Transverse colon (tissue), 4 donors: ENCODE data around the gene AKIRIN1. TPM values are rescaled to one million over a fixed set of nuclear protein-coding genes. Genes with fewer than 3 reads are reported as not detected.

Experiments used
- DNase-seq: peaks from one replicate; pipeline ENCODE4 v3.0.0-alpha.2; 2019
- H3K27ac ChIP-seq, 4 donors: fragments of 200-600 bp; sonication (generic); 2 replicates each; pipeline ENCODE4 v1.5.1; 2016 to 2018; ENCODE audit warnings: inconsistent platforms in 4 of 4
- H3K27me3 ChIP-seq: fragments of 200-600 bp; sonication (generic); 2 replicates; pipeline ENCODE4 v1.5.1; 2017; ENCODE audit warnings: inconsistent platforms
- H3K36me3 ChIP-seq, 4 donors: fragments of 200-600 bp; sonication (generic); 2 replicates each; pipeline ENCODE4 v1.5.1; 2017 to 2019; ENCODE audit warnings: inconsistent platforms in 4 of 4
- H3K4me1 ChIP-seq, 4 donors: fragments of 200-600 bp; sonication (generic); 2 replicates each; pipeline ENCODE4 v1.5.1; 2017 to 2020; ENCODE audit warnings: inconsistent platforms in 4 of 4
- H3K4me3 ChIP-seq, 4 donors: fragments of 200-600 bp; sonication (generic); 1 replicate in 1 of 4; 2 replicates in 3 of 4; pipeline versions ENCODE4 v1.5.1 to v1.6.1; 2017 to 2019; ENCODE audit warnings: inconsistent platforms in 4 of 4
- H3K9me3 ChIP-seq, 2 donors: fragments of 200-600 bp; sonication (generic); 2 replicates each; pipeline ENCODE4 v1.5.1; 2017 to 2019; ENCODE audit warnings: inconsistent platforms in 2 of 2
- EP300 ChIP-seq: sonication (generic); formaldehyde crosslinking; IDR thresholded peaks from one replicate; pipeline ENCODE4 v1.6.1; 2017; ENCODE audit warnings: antibody characterized with exemption, low read depth
- POLR2A ChIP-seq: fragments of 450-650 bp; IDR thresholded peaks from one replicate; pipeline ENCODE4 v1.6.1; 2016; ENCODE audit warnings: antibody characterized with exemption, mild to moderate bottlenecking, moderate library complexity
- POLR2AphosphoS5 ChIP-seq, 3 donors: sonication (generic); formaldehyde crosslinking; IDR thresholded peaks; one replicate each; pipeline ENCODE4 v1.6.1; 2016; ENCODE audit warnings: antibody characterized with exemption in 3 of 3
- WGBS, 2 donors: methylation state at CpG; one replicate each; pipeline ENCODE4 v1.1.5; 2018; ENCODE audit warnings: low coverage in 1 of 2; 5-methylcytosine and 5-hydroxymethylcytosine counted together
- in situ Hi-C, 4 donors: fragments of 200-750 bp; cut with MboI; loops; one replicate each; pipeline versions ENCODE4 v1.15.0 to v1.15.1; 2017; ENCODE audit warnings: low sequenced_read_pairs in 3 of 4, low pct_ligation_motif_present in 1 of 4, low pct_unique_long_range_greater_than_20kb in 1 of 4
- intact Hi-C: fragments of 100-400 bp; cut with DNase I; formaldehyde crosslinking; loops from one replicate; pipeline ENCODE4 v1.15.1; 2023; ENCODE audit warnings: low total_unique reads
- total RNA-seq, 4 donors: library from RNA; depleted of rRNA; stranded (reverse); fragments of >200 nt; gene quantifications; one replicate each; pipeline ENCODE4 v1.1.0, GENCODE V29; 2016
- TF ChIP-seq, protein P1 (sequence below), 5 experiments: fragments of 200-600 bp in 3 of 5; fragments of 450-650 bp in 2 of 5; sonication (generic) in 3 of 5; IDR thresholded peaks; 1 replicate in 2 of 5; 2 replicates in 3 of 5; pipeline ENCODE4 v1.5.1; 2016 to 2017; ENCODE audit warnings: antibody characterized with exemption in 5 of 5, inconsistent platforms in 3 of 5, mild to moderate bottlenecking in 2 of 5, moderate library complexity in 1 of 5

The AKIRIN1 gene, protein sequence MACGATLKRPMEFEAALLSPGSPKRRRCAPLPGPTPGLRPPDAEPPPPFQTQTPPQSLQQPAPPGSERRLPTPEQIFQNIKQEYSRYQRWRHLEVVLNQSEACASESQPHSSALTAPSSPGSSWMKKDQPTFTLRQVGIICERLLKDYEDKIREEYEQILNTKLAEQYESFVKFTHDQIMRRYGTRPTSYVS
- total RNA-seq = 10 to 100 TPM; 38.5 to 70.7 (median 48.3) TPM

DNA sequence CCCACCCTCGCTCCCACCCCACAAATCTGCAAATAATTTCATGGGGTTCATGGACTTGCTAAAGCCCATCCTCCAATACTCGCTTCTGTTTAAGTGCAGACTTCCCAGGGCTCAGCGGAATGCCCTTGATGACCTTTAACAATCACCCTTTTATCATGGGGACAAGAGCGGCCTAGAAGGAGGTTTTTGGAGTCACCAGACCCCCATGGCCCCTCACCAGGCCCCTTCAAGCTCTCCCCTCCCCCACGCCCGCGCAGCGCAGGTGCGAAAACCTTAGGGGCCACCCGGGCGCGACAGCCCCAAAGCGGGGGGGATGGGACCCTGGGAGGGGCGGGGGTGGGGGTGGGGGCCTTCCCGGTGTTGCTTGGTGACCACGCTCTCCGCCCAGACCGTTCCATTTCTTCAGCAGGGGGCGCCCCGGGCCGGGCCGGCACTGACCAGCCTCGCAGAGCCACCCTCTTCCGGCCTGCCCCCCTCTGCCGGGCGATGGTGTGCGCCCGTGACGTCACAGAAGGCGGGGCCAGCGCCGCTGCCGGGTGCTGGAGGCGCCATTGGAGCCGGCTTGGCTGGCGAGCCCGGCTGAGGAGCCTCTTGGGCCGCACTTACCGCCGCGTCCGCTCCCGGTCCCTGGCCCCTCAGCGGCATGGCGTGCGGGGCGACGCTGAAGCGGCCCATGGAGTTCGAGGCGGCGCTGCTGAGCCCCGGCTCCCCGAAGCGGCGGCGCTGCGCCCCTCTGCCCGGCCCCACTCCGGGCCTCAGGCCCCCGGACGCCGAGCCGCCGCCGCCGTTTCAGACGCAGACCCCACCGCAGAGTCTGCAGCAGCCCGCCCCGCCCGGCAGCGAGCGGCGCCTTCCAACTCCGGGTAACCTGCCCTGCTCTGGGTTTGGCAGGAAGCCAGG lies at the start of gene AKIRIN1:
AKIRIN1 (plus strand) TSS at position 539 of the 900 bp plus-strand sequence; CDS start at position 644, 105 bp downstream.
- in situ Hi-C loops (no loop called here), intact Hi-C loops (no loop called here)
- DNase-seq = peak; percentile 99
- Histone ChIP-seq H3K27ac (peak within 1 kb of the TSS; percentile 97 to 99 (median 98)), H3K4me3 (peak within 1 kb of the TSS; percentile 82 to 100 (median 94)), H3K27me3 (no peaks in the 10 kb centered on the region), H3K9me3 (no peaks in the 10 kb centered on the region), H3K4me1 (peaks cover 0 to 29% (median 18%) of the 10 kb centered on the region in 4 donors), H3K36me3 (no peaks in the 10 kb centered on the region)
- WGBS, 2 donors = 1% methylated on average over 12 of the region's 76 CpGs; no CpG with 5 or more reads in 1 of the 2 donors
- TF ChIP-seq EP300 (no peak), POLR2A (peak; percentile 87), POLR2AphosphoS5 (IDR thresholded peaks at IDR 0.05) (peak; percentile 93 to 98 (median 97))
- TF ChIP-seq, protein P1, sequence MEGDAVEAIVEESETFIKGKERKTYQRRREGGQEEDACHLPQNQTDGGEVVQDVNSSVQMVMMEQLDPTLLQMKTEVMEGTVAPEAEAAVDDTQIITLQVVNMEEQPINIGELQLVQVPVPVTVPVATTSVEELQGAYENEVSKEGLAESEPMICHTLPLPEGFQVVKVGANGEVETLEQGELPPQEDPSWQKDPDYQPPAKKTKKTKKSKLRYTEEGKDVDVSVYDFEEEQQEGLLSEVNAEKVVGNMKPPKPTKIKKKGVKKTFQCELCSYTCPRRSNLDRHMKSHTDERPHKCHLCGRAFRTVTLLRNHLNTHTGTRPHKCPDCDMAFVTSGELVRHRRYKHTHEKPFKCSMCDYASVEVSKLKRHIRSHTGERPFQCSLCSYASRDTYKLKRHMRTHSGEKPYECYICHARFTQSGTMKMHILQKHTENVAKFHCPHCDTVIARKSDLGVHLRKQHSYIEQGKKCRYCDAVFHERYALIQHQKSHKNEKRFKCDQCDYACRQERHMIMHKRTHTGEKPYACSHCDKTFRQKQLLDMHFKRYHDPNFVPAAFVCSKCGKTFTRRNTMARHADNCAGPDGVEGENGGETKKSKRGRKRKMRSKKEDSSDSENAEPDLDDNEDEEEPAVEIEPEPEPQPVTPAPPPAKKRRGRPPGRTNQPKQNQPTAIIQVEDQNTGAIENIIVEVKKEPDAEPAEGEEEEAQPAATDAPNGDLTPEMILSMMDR (IDR thresholded peaks at IDR 0.05) = peak in 4 of 5 experiments; percentile 17 to 45 (median 31)

DNA sequence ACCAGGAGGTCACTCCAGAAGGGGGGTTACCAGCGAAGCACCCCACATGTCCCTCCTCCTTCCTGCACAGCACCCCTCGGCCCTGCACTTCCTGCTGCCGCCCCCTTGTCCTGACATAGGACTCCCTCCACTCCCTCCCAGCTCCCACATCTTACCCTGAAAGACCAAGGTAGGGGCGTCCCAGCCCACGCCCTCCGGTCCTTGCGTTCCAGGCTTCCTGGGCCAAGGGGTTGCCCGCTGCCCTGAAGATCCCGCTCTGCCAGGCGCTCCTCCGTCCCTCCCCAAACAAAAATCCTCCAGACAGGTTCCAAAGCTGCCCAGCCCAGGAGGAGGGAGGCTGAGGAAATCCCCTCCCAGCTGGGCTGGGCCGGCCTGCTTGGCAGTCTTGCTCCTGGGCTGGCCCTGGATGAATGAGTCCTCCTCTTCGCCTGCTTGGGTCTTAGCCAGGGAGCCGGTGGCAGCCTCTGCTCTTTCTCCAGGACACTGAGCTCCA lies 49.5 kb upstream of the AKIRIN1 start, which contains the start of gene RHBDL2:
RHBDL2 (minus strand) TSS at position 304 of the 493 bp plus-strand sequence. CDS start 22,618 bp downstream, outside the sequence.
- in situ Hi-C loops (no loop called here), intact Hi-C loops (no loop called here)
- no peaks in the 10 kb centered on the region for H3K27me3 ChIP-seq
- DNase-seq = peak; percentile 82
- peaks cover 0 to 10% (median 4%) of the 10 kb centered on the region in 4 donors for H3K4me1 ChIP-seq
- H3K4me3 ChIP-seq = peak within 1 kb of the TSS; percentile 34 to 55 (median 36)
- no peaks in the 10 kb centered on the region for H3K9me3 ChIP-seq
- 6 to 34% methylated on average over 7 to 13 of the region's 14 CpGs for WGBS, 2 donors
- no peaks in the 10 kb centered on the region for H3K36me3 ChIP-seq
- TF ChIP-seq, protein P1 (IDR thresholded peaks at IDR 0.05) = no peak
- TF ChIP-seq POLR2AphosphoS5 (IDR thresholded peaks at IDR 0.05) (peak; percentile 18 to 63 (median 45)), POLR2A (peak; percentile 64)
- peak within 1 kb of the TSS; percentile 75 to 84 (median 78) for H3K27ac ChIP-seq

DNA sequence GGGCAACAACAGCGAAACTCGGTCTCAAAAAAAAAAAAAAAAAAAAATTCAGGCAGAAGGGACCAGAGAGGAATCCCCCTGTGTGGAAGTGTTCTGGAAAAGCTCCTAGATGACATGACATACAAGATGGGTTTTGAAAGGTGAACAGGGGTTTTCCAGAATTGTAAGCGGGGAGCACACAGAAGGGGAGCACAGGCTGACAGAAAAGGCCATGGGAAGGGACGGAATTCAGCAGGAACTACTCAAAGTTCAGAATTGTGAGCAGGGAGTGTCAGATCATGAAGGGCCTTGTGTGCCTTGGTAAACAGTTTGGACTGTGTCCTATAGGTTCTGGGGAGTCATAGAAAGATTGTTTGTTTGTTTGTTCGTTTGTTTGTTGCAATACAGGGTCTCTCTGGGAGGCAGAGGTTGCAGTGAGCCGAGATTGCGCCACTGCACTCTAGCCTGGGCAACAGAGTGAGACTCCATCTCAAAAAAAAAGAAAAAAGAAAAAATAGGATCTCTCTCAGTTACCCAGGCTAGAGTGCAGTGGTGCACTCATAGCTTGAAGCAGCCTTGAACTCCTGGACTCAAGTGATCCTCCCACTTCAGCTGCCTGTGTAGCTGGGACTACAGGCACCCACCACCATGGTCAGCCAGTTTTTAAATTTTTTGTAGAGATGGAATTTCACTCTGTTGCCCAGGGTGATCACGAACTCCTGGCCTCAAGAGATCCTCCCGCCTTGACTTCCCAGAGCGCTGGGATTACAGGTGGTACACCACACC lies 48.2 kb upstream of the AKIRIN1 start:
- Histone ChIP-seq H3K36me3 (no peaks in the 10 kb centered on the region), H3K4me1 (peaks cover 0 to 10% (median 4%) of the 10 kb centered on the region in 4 donors), H3K9me3 (no peaks in the 10 kb centered on the region), H3K4me3 (no peak overlapping the region), H3K27ac (no peak overlapping the region), H3K27me3 (no peaks in the 10 kb centered on the region)
- no peak for DNase-seq
- no peak for TF ChIP-seq EP300
- no peak for TF ChIP-seq POLR2A
- WGBS, 2 donors = 77 to 92% methylated on average over 3 to 10 of the region's 10 CpGs
- intact Hi-C loops = no loop called here
- in situ Hi-C loops = no loop called here

DNA sequence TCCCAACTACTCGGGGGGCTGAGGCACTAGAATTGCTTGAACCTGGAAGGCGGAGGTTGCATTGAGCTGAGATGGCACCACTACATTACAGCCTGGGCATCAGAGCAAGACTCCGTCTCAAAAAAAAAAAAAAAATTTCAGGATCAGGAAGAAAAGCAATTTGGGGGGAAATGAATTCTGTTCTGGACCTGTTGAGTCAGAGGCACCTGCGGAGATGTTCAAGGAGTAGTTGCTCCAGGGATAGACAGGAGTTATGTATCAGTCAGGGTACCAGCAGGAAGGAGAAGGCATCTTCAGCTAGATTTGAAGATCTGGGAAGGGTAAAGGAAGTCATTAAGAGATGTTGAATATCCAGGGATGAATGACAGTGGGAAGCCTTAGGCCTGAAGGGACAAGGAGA lies 46.5 kb upstream of the AKIRIN1 start:
- Histone ChIP-seq H3K36me3 (no peaks in the 10 kb centered on the region), H3K27ac (no peak overlapping the region), H3K4me3 (no peak overlapping the region), H3K4me1 (peaks cover 0 to 10% (median 4%) of the 10 kb centered on the region in 4 donors), H3K27me3 (no peaks in the 10 kb centered on the region), H3K9me3 (no peaks in the 10 kb centered on the region)
- no peak for DNase-seq
- 95% methylated on average over 4 of the region's 4 CpGs; no CpG with 5 or more reads in 1 of the 2 donors for WGBS, 2 donors
- TF ChIP-seq POLR2AphosphoS5 (IDR thresholded peaks at IDR 0.05) (no peak), POLR2A (no peak)
- intact Hi-C loops (no loop called here), in situ Hi-C loops (no loop called here)
